ENCODE results near the gene REN.

REN gene

GRCh38 chr1:204131978-204132377, 34.2 kb downstream of the REN start:
- no peak for DNase-seq (ENCODE audit: low spot score)

- DNase-seq (ENCODE audit: low spot score) = no peak
Measured at GRCh38 chr1:204130981-204131892, 34.9 kb downstream of the REN start.

- DNase-seq (ENCODE audit: low spot score) = no peak
Measured at GRCh38 chr1:204130178-204130577, 36.0 kb downstream of the REN start.

GRCh38 chr1:204128964-204129896, 36.9 kb downstream of the REN start:
- peak; percentile 67 for DNase-seq (ENCODE audit: low spot score)

- no peak for DNase-seq (ENCODE audit: low spot score)
Measured at GRCh38 chr1:204128464-204128963, 37.6 kb downstream of the REN start.

- peak; percentile 61 for DNase-seq (ENCODE audit: low spot score)
Measured at GRCh38 chr1:204127597-204128242, 38.4 kb downstream of the REN start.

- DNase-seq (ENCODE audit: low spot score) = no peak
Measured at GRCh38 chr1:204126956-204127355, 39.2 kb downstream of the REN start.

GRCh38 chr1:204126386-204126785, 39.8 kb downstream of the REN start:
- no peak for DNase-seq (ENCODE audit: low spot score)

- no peak for DNase-seq (ENCODE audit: low spot score)
Measured at GRCh38 chr1:204125759-204126351, 40.3 kb downstream of the REN start.

GRCh38 chr1:204124639-204125038, 41.5 kb downstream of the REN start:
- no peak for DNase-seq (ENCODE audit: low spot score)

- DNase-seq (ENCODE audit: low spot score) = peak; percentile 4
Measured at GRCh38 chr1:204123376-204123775, 42.8 kb downstream of the REN start.

GRCh38 chr1:204121840-204122555, 44.1 kb downstream of the REN start:
- DNase-seq (ENCODE audit: low spot score) = no peak

- no peak for DNase-seq (ENCODE audit: low spot score)
Measured at GRCh38 chr1:204116539-204116938, 49.6 kb downstream of the REN start.

- DNase-seq (ENCODE audit: low spot score) = no peak
Measured at GRCh38 chr1:204115116-204115515, 51.0 kb downstream of the REN start.

- DNase-seq (ENCODE audit: low spot score) = no peak
Measured at GRCh38 chr1:204114606-204115005, 51.5 kb downstream of the REN start.

- no peak for DNase-seq (ENCODE audit: low spot score)
Measured at GRCh38 chr1:204113896-204114295, 52.2 kb downstream of the REN start.

GRCh38 chr1:204112876-204113730, 53.0 kb downstream of the REN start:
- DNase-seq (ENCODE audit: low spot score) = no peak

GRCh38 chr1:204110894-204111633, 55.1 kb downstream of the REN start:
- no peak for DNase-seq (ENCODE audit: low spot score)
